ENCODE measurements around the gene TGM2.

DNA sequence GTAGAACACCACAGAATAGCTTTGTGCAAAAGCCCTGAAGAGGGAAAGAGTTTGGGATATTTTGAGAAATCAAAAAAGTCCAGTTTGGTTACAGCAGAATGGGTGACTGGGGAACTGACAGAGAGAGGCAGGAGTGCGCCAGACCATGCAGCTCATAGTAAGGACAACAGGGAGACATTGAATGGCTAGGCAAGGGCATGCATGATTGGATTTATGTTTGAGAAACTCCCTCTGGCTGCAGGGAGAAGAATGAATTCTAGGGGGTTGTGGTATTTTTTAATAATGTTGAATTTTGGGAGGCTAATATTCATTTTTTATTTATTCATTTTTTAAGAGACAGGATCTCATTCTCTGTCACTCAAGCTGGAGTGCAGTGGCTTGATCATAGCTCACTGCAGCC is 49.9 kb downstream of the TGM2 start:
- TF ChIP-seq, protein P1, sequence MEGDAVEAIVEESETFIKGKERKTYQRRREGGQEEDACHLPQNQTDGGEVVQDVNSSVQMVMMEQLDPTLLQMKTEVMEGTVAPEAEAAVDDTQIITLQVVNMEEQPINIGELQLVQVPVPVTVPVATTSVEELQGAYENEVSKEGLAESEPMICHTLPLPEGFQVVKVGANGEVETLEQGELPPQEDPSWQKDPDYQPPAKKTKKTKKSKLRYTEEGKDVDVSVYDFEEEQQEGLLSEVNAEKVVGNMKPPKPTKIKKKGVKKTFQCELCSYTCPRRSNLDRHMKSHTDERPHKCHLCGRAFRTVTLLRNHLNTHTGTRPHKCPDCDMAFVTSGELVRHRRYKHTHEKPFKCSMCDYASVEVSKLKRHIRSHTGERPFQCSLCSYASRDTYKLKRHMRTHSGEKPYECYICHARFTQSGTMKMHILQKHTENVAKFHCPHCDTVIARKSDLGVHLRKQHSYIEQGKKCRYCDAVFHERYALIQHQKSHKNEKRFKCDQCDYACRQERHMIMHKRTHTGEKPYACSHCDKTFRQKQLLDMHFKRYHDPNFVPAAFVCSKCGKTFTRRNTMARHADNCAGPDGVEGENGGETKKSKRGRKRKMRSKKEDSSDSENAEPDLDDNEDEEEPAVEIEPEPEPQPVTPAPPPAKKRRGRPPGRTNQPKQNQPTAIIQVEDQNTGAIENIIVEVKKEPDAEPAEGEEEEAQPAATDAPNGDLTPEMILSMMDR (IDR thresholded peaks at IDR 0.05): no peak
- no peak for TF ChIP-seq POLR2AphosphoS5 (IDR thresholded peaks at IDR 0.05; ENCODE audit: low read depth, low read length)
- TF ChIP-seq, protein P2, sequence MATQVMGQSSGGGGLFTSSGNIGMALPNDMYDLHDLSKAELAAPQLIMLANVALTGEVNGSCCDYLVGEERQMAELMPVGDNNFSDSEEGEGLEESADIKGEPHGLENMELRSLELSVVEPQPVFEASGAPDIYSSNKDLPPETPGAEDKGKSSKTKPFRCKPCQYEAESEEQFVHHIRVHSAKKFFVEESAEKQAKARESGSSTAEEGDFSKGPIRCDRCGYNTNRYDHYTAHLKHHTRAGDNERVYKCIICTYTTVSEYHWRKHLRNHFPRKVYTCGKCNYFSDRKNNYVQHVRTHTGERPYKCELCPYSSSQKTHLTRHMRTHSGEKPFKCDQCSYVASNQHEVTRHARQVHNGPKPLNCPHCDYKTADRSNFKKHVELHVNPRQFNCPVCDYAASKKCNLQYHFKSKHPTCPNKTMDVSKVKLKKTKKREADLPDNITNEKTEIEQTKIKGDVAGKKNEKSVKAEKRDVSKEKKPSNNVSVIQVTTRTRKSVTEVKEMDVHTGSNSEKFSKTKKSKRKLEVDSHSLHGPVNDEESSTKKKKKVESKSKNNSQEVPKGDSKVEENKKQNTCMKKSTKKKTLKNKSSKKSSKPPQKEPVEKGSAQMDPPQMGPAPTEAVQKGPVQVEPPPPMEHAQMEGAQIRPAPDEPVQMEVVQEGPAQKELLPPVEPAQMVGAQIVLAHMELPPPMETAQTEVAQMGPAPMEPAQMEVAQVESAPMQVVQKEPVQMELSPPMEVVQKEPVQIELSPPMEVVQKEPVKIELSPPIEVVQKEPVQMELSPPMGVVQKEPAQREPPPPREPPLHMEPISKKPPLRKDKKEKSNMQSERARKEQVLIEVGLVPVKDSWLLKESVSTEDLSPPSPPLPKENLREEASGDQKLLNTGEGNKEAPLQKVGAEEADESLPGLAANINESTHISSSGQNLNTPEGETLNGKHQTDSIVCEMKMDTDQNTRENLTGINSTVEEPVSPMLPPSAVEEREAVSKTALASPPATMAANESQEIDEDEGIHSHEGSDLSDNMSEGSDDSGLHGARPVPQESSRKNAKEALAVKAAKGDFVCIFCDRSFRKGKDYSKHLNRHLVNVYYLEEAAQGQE (IDR thresholded peaks at IDR 0.05; ENCODE audit: insufficient read depth in 1 of 2, low read depth in 2 of 2, low read length in 1 of 2): no peak
